Lower lobe of right lung (tissue), 2 donors: ENCODE data around the gene RHOT2. TPM values are rescaled to one million over a fixed set of nuclear protein-coding genes. Genes with fewer than 3 reads are reported as not detected.

Experiments
- ATAC-seq, 2 donors: fragments of 200-7000 bp; cut with Tn5 transposase; one replicate each; pipeline ENCODE4 v1.9.1; 2020 to 2022; ENCODE audit warnings: mild to moderate bottlenecking in 2 of 2, moderate library complexity in 2 of 2
- DNase-seq: peaks from one replicate; pipeline ENCODE4 v3.0.0-alpha.2; 2020
- H3K27ac ChIP-seq: fragments of 200-600 bp; one replicate; pipeline ENCODE4 v1.8.0; 2022
- H3K27me3 ChIP-seq: fragments of 200-600 bp; one replicate; pipeline ENCODE4 v1.8.0; 2022; ENCODE audit warnings: low read depth
- H3K36me3 ChIP-seq: fragments of 200-600 bp; one replicate; pipeline ENCODE4 v1.8.0; 2022; ENCODE audit warnings: mild to moderate bottlenecking
- H3K4me1 ChIP-seq: fragments of 200-600 bp; one replicate; pipeline ENCODE4 v1.8.0; 2022
- H3K4me3 ChIP-seq: fragments of 200-600 bp; one replicate; pipeline ENCODE4 v1.8.0; 2022; ENCODE audit warnings: mild to moderate bottlenecking
- H3K9me3 ChIP-seq: fragments of 200-600 bp; one replicate; pipeline ENCODE4 v1.8.0; 2022
- CTCF ChIP-seq: fragments of 200-600 bp; IDR thresholded peaks from one replicate; pipeline ENCODE4 v1.8.0; 2022; ENCODE audit warnings: antibody characterized with exemption, mild to moderate bottlenecking
- intact Hi-C: fragments of 100-400 bp; cut with DNase I; formaldehyde crosslinking; loops from one replicate; pipeline ENCODE4 v1.11.0; 2022
- total RNA-seq: library from RNA; stranded (reverse); fragmentation: NEBNext Ultra II Directional; extraction: Animal tissue kit (Norgen Biotek cat#: 25700); gene quantifications from one replicate; pipeline ENCODE4 v1.2.1, GENCODE V29; 2021
- donor health status: DM: no; HTN: yes; CAD: no; lungs with severe emphysema.

The RHOT2 gene
- total RNA-seq, 1 donor from 2014 or later, result 81.6 TPM

- peak; percentile 77 to 79 for ATAC-seq
- intact Hi-C loops, result no loop called here
- peak; percentile 88 for DNase-seq
Observed at GRCh38 chr16:627454-628239, 40.3 kb upstream of the RHOT2 start.

GRCh38 chr16:628321-629061 lies 39.4 kb upstream of the RHOT2 start:
- no peak overlapping the region for H3K4me3 ChIP-seq
- H3K27ac ChIP-seq, result peak overlapping the region; percentile 64
- no peak for TF ChIP-seq CTCF
- intact Hi-C loops, result no loop called here
- ATAC-seq, result no peak
- H3K27me3 ChIP-seq, result no peaks in the 10 kb centered on the region
- no peaks in the 10 kb centered on the region for H3K9me3 ChIP-seq
- H3K36me3 ChIP-seq, result peaks cover 50% of the 10 kb centered on the region
- DNase-seq, result no peak
- H3K4me1 ChIP-seq, result peaks cover 43% of the 10 kb centered on the region

More at GRCh38 chr16:627454-628239, 40.3 kb upstream of the RHOT2 start:
- H3K36me3 ChIP-seq, result peaks cover 45% of the 10 kb centered on the region
- no peak for TF ChIP-seq CTCF
- H3K27me3 ChIP-seq, result no peaks in the 10 kb centered on the region
- H3K4me3 ChIP-seq, result no peak overlapping the region
- H3K4me1 ChIP-seq, result peaks cover 45% of the 10 kb centered on the region
- peak overlapping the region; percentile 64 for H3K27ac ChIP-seq
- H3K9me3 ChIP-seq, result no peaks in the 10 kb centered on the region

- Histone ChIP-seq H3K9me3 (no peaks in the 10 kb centered on the region), H3K4me3 (no peak overlapping the region), H3K36me3 (peaks cover 50% of the 10 kb centered on the region), H3K4me1 (peaks cover 43% of the 10 kb centered on the region), H3K27ac (peak overlapping the region; percentile 68), H3K27me3 (no peaks in the 10 kb centered on the region)
- intact Hi-C loops, result no loop called here
- TF ChIP-seq CTCF, result no peak
- DNase-seq (no peak), ATAC-seq (no peak)
Observed at GRCh38 chr16:629185-629832, 38.6 kb upstream of the RHOT2 start.

- H3K9me3 ChIP-seq, result no peaks in the 10 kb centered on the region
- ATAC-seq (peak in 1 of 2 donors; percentile 1), DNase-seq (no peak)
- H3K4me1 ChIP-seq, result peaks cover 46% of the 10 kb centered on the region
- H3K27ac ChIP-seq, result peak overlapping the region; percentile 68
- H3K27me3 ChIP-seq, result no peaks in the 10 kb centered on the region
- peak overlapping the region; percentile 8 for H3K4me3 ChIP-seq
- intact Hi-C loops, result no loop called here
- peaks cover 48% of the 10 kb centered on the region for H3K36me3 ChIP-seq
- TF ChIP-seq CTCF, result no peak
Observed at GRCh38 chr16:629833-630248, 38.1 kb upstream of the RHOT2 start.

GRCh38 chr16:630249-630814 lies 37.6 kb upstream of the RHOT2 start:
- ATAC-seq (no peak), DNase-seq (no peak)
- H3K36me3 ChIP-seq, result peaks cover 43% of the 10 kb centered on the region
- H3K4me1 ChIP-seq, result peaks cover 51% of the 10 kb centered on the region
- H3K9me3 ChIP-seq, result no peaks in the 10 kb centered on the region
- intact Hi-C loops, result no loop called here
- H3K27me3 ChIP-seq, result no peaks in the 10 kb centered on the region
- H3K27ac ChIP-seq, result peak overlapping the region; percentile 68
- no peak for TF ChIP-seq CTCF
- peak overlapping the region; percentile 8 for H3K4me3 ChIP-seq
